ENCODE data around the gene SORCS2.
A peak's percentile ranks its signal among the peaks of the same experiment; 100 is the strongest.

Gene SORCS2

DNA sequence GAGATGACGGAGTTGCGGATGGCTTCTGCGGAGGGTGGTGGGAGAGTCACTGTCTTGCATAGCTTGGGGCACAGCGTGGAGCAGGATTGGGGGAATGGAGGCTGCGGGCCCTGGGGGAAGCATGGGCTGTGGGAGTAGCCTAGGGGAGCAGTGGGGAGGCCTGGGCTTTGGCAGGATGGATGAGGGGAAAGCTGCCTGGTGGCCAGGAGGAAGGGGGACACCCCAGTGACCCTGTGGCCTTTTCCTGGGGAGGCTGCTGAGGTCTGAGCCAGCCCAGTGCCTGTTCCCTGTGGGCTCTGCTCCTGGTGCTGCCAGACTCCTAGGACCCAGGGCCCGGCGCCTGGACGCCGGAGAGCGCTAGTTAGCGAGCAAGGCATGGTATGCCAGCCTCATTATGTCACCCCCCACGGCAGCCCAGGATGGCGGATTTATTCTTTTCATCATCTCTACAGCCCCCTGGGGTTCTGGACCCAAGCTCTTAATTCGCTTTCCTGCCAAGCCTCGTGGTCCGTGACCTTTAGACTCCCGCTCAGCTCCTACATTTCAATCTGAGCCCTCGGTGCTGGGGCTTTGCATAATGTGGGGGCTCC, 39.8 kb downstream of the SORCS2 start:
- Mint-ChIP-seq H3K4me1 (no peaks in the 10 kb centered on the region), H3K4me3 (no peak overlapping the region), H3K36me3 (no peaks in the 10 kb centered on the region), H3K9me3 (no peaks in the 10 kb centered on the region), H3K27ac (no peak overlapping the region), H3K27me3 (peaks cover 11% of the 10 kb centered on the region)
- no peak for ATAC-seq

DNA sequence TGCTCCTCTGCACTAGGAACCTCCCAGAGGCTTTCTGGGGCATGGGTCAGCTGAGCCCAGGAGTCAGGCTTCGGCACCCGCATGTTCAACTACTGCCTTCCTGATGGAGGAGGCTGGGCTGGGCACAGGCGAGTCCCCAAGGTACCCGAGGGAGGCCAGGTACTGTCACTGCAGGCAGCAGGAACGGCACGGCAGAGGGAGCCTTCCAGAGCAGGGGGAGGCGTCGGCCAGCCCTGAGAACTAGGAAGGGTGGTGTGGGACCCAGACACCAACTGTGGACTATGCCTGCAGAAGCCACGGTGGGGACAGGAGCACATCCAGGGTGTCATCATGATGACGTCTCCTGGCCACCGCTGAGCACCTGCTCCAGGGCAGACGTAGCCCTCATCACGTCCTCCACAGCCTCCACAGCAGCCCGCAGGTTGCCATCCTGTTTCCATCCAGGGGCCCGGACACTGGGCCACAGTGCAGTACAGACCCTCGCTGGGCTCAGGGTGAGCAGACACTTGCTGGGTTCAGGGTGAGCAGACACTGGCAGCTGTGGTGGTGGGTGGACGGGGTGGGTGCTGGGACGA, 40.8 kb downstream of the SORCS2 start:
- ATAC-seq = no peak
- Mint-ChIP-seq H3K27ac (no peak overlapping the region), H3K9me3 (no peaks in the 10 kb centered on the region), H3K4me1 (no peaks in the 10 kb centered on the region), H3K36me3 (no peaks in the 10 kb centered on the region), H3K27me3 (peaks cover 2% of the 10 kb centered on the region), H3K4me3 (no peak overlapping the region)

DNA sequence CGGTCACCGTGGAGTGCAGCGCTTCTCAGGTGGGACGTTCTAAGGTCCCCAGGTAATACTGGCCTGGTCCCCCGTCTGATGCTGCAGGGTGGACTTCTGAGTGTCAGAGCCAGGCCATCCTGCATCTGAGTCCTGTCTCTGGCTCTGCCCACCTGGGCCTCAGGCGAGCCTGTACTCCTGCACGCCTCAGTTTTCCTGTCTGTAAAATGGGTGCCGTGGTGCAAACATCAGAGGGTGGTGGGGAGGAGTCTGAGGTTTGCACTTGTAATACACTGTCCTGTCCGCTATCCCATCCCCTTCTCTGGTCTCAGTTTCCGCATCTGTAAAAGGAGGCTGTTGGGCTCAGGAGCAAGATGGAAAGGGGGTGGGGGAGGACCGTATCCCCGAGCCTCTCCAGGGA, 41.3 kb downstream of the SORCS2 start:
- ATAC-seq = peak; percentile 6
- Mint-ChIP-seq H3K27me3 (no peaks in the 10 kb centered on the region), H3K27ac (no peak overlapping the region), H3K36me3 (no peaks in the 10 kb centered on the region), H3K4me1 (no peaks in the 10 kb centered on the region), H3K9me3 (peaks cover 3% of the 10 kb centered on the region), H3K4me3 (no peak overlapping the region)

DNA sequence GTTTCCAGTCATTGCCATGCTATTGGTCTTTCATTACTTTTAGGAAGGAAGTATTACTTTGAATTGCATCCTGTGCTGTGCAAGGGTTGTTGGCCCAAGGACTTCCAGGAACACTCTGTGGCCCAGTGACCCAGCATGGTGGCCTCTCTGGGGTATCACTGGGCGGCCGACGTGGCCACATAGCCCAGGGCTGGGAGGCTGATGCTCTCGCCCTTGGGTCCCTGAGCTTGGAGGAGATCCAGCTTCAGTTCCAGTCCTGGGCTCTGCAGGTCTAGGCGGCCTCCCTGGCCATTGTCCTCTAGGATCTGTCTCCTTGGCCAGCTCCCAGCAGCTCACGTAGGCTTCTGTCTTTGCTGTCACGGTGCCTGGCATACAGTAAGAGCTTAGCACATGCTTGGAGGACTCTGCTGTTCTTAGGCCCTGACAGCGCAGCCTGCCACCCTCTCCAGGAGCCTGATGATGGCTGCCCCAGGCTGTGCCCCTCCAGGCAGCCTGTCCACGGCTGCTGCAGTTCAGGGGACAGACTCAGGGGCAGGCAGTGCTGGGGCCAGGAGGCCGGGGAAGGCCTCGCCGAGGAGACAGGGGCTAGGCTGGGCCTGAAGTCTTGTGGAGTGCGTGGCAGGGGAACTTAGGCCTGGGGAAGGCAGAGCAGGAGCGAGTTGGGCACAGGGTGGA, 42.2 kb downstream of the SORCS2 start:
- H3K36me3 Mint-ChIP-seq = no peaks in the 10 kb centered on the region
- H3K9me3 Mint-ChIP-seq = peaks cover 8% of the 10 kb centered on the region
- H3K4me3 Mint-ChIP-seq = no peak overlapping the region
- H3K4me1 Mint-ChIP-seq = no peaks in the 10 kb centered on the region
- ATAC-seq = no peak
- no peak overlapping the region for H3K27ac Mint-ChIP-seq
- H3K27me3 Mint-ChIP-seq = peaks cover 6% of the 10 kb centered on the region

DNA sequence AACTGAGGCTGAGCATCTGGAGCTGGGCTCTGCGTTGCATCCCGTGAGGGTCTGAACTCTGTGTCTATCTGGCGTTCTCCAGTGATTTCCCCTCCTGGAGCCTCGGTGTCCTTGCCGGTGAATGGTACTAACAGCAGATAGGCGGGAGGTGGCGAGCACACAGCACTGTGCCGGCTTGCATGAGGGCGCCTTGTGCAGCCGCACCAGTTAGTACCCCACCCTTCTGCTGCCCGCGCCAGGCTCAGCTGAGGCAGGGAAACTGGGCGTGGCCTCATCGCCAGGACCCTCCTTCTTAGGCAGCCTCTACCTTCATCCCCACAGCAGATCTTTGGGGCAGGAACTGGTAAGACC, 42.7 kb downstream of the SORCS2 start:
- no peaks in the 10 kb centered on the region for H3K36me3 Mint-ChIP-seq
- H3K9me3 Mint-ChIP-seq = peaks cover 8% of the 10 kb centered on the region
- no peaks in the 10 kb centered on the region for H3K4me1 Mint-ChIP-seq
- no peak overlapping the region for H3K4me3 Mint-ChIP-seq
- no peak overlapping the region for H3K27ac Mint-ChIP-seq
- no peak for ATAC-seq
- H3K27me3 Mint-ChIP-seq = peaks cover 9% of the 10 kb centered on the region

DNA sequence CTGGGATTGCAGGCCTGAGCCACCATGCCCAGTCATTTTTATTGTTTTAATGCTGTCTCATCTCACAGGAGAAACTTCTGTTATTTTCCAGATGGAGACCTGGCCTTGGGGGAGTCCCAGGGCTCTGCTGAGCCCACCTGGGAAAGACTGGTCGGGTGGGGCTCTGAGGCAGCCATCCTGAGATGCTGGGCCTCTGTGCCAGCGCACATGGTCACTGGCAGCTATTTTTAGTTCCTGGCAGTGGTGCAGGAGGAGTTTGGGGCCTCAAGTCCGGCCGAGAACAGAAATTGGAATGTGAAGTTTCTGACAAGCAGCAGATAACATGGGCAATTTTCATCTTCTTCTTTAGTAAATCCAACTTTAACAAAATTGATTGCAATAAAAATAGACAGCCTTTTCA, 44.5 kb downstream of the SORCS2 start:
- Mint-ChIP-seq H3K27me3 (peaks cover 9% of the 10 kb centered on the region), H3K4me3 (no peak overlapping the region), H3K9me3 (peaks cover 8% of the 10 kb centered on the region), H3K4me1 (no peaks in the 10 kb centered on the region), H3K27ac (no peak overlapping the region), H3K36me3 (no peaks in the 10 kb centered on the region)
- ATAC-seq = no peak

DNA sequence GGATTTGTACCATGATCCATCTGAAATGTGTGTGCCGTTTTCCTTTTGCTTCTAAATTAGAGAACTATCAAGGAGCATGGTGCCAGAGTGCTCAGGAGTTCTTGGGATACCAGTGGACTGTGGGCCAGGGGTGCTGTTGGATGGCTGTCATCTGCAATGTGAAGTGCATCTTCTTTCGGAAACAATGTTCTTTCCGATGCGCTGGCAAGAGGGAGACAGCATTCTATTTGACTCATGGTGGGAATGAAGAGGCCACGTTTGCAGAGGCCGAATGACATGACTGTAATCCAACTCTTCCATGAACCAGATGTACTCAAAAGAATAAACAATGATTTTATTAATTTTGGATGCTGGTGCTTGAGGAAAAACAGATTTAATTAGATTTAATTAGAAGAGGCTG, 45.5 kb downstream of the SORCS2 start:
- no peak overlapping the region for H3K4me3 Mint-ChIP-seq
- no peaks in the 10 kb centered on the region for H3K4me1 Mint-ChIP-seq
- peaks cover 9% of the 10 kb centered on the region for H3K27me3 Mint-ChIP-seq
- peaks cover 8% of the 10 kb centered on the region for H3K9me3 Mint-ChIP-seq
- no peaks in the 10 kb centered on the region for H3K36me3 Mint-ChIP-seq
- no peak for ATAC-seq
- no peak overlapping the region for H3K27ac Mint-ChIP-seq

DNA sequence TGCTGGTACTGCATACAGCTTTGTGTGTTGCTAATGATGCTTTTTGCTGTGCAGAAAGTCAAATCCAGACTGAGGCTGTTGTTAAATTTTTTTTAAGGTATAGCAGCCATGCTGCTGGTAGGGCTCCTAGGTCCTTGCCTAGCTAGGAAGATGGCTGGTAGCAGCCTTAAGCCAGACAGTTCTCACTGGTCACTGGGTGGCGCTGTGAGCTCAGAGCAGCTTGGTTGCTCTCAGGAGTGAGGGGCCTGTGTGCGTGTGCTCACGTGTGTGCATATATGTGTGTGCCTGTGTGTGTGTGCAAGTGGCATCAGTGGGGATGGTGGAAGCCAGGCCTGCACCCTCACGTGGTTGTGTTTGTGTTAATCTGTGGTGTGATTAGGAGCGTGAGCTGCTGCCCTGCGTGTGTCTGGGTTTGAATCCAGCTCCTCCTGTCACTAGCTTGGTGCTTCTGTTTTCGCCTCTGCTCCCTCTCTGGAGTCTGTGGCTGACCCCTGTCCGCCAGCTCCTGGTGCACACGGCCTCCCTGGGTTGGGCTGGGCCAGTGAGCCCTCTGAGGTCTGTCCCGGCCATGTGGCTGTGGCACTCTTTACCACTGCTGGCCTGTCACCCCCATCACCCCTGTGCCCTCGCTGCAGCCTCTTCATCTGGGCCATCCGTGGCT, 46.1 kb downstream of the SORCS2 start:
- Mint-ChIP-seq H3K4me3 (no peak overlapping the region), H3K4me1 (no peaks in the 10 kb centered on the region), H3K9me3 (peaks cover 8% of the 10 kb centered on the region), H3K36me3 (no peaks in the 10 kb centered on the region), H3K27me3 (peaks cover 9% of the 10 kb centered on the region), H3K27ac (no peak overlapping the region)
- no peak for ATAC-seq

DNA sequence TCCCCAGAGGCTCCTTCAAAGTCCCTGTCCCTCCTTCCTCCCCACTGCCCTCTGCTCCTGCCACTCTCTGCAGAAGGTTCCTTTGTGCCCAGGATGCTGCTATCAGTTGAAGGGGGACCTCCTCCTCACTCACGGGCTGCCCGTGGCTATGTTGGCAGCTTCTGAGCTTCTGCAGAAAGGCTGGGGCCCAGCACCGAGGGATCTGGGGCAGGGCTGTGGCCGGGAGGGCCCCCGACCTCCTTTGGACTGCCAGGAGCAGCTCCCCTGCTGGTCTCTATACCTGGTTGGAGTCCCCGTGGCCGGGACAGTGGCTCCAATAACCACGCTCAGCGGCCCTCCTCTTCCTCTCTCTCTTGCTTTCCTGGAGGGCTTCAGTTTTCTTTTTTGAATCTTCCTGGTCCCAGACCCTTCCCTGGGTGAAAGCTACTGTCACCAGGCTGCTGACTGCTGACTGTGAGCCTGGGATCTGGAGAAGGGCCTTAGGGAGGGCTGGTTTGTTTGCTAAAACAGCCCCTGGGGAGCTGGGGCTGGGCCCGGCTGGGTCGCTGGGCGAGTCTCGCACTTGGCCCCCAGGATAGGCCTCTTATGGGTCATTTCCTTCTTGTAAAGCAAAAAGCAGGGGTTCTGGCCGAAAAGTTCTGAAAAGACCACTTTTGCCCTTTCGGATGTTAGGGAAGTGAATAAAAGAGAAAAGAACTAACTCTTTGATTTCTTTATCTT, 46.9 kb downstream of the SORCS2 start:
- H3K4me3 Mint-ChIP-seq = no peak overlapping the region
- H3K27ac Mint-ChIP-seq = no peak overlapping the region

DNA sequence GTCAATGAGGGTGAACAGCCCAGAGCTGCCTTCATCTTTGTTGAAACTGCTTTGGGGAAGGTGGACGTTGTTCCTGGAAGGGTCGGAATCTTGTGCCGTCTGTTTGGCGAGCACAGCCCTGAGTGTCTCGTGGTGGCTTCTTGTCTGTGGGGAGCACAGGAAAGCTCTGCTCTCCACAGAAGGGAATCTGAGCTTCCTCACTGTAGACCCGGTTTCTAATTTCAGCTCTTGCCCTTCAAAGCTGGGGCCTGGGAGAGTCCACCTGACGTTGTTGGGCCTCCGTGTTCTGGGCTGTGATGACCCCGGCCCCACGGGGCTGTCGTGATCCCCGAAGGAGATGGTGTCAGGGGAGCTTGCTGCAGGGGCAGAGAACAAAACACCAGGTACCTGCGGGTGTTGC, 47.5 kb downstream of the SORCS2 start:
- Mint-ChIP-seq H3K27ac (no peak overlapping the region), H3K27me3 (peaks cover 16% of the 10 kb centered on the region)
- no peak for ATAC-seq

More for the DNA sequence above, 46.9 kb downstream of the SORCS2 start:
- Mint-ChIP-seq H3K9me3 (peaks cover 8% of the 10 kb centered on the region), H3K27me3 (peaks cover 10% of the 10 kb centered on the region), H3K36me3 (no peaks in the 10 kb centered on the region), H3K4me1 (no peaks in the 10 kb centered on the region)
- ATAC-seq = no peak

DNA sequence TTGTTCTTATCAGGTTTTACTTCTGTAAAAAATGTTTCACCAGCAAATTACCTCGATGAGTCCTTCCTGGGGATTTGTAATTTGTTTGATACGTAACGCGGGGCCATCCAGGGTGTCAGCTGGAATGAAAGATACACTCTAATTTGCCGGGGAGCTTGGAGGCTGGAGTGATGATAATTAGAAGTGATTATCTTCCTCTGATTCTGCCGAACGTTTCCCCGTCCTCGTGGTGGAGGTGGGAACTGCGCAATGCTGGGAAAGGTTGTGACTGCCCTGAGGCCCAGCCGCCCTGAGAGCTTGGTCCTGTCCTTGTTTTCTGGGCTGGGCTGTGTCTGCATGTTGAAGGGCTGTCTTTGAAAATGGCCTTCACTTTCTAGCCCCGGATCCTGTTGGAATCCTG, 48.0 kb downstream of the SORCS2 start:
- ATAC-seq = no peak
- H3K27me3 Mint-ChIP-seq = peaks cover 21% of the 10 kb centered on the region
- H3K9me3 Mint-ChIP-seq = peaks cover 8% of the 10 kb centered on the region
- H3K36me3 Mint-ChIP-seq = no peaks in the 10 kb centered on the region
- H3K4me3 Mint-ChIP-seq = no peak overlapping the region
- no peaks in the 10 kb centered on the region for H3K4me1 Mint-ChIP-seq
- H3K27ac Mint-ChIP-seq = no peak overlapping the region

More for the DNA sequence above, 47.5 kb downstream of the SORCS2 start:
- no peaks in the 10 kb centered on the region for H3K36me3 Mint-ChIP-seq
- H3K4me3 Mint-ChIP-seq = no peak overlapping the region
- H3K4me1 Mint-ChIP-seq = no peaks in the 10 kb centered on the region
- H3K9me3 Mint-ChIP-seq = peaks cover 8% of the 10 kb centered on the region

DNA sequence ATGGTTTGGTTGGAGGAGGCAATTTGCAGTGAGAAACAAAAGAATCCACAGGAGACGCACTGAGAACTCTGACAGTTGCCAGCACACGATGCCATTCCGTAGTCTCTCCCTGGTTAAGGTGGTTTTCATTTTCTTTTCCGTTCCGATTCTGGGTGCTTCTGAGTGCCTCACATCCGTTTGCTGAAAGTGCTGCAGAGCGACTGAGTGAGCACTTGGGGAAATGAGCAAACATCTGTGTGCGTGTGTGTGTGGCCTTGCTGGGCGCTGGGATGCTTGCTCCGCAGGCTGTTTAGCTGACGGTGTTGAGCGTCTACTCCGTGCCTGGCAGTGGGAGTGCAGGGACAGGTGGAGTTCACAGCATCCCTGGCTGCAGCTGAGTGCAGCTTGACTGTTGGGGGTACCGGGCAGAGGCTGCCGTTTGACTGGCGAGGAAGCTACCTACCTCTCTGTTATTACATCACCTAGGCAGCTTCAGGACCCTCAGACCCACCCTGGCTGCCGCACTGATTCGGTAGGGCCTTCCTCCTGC, 49.3 kb downstream of the SORCS2 start:
- Mint-ChIP-seq H3K9me3 (peaks cover 8% of the 10 kb centered on the region), H3K36me3 (no peaks in the 10 kb centered on the region), H3K4me3 (no peak overlapping the region), H3K27me3 (peaks cover 25% of the 10 kb centered on the region), H3K27ac (no peak overlapping the region), H3K4me1 (no peaks in the 10 kb centered on the region)
- no peak for ATAC-seq

DNA sequence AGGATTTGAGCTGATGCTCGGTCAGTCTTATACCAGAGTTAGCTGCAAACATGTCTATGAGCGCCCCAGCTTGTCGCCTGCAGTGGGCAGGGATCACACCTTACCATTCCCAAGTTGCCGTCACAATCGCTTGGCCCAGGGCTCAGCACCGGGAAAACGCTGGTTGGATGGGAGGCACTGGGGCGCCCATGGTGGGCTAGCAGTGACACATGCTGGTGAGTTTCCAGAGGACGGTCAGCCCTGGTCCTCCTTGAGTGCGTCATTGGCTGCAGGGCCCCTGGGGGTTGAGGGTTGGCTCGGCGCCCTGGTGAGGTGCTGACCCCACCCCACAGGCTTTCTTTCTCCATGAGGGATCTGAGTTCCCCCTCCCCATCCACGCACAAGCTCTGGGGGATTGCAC, 50.4 kb downstream of the SORCS2 start:
- Mint-ChIP-seq H3K9me3 (peaks cover 8% of the 10 kb centered on the region), H3K27ac (no peak overlapping the region), H3K4me3 (no peak overlapping the region), H3K4me1 (no peaks in the 10 kb centered on the region), H3K27me3 (peaks cover 25% of the 10 kb centered on the region), H3K36me3 (no peaks in the 10 kb centered on the region)
- no peak for ATAC-seq

DNA sequence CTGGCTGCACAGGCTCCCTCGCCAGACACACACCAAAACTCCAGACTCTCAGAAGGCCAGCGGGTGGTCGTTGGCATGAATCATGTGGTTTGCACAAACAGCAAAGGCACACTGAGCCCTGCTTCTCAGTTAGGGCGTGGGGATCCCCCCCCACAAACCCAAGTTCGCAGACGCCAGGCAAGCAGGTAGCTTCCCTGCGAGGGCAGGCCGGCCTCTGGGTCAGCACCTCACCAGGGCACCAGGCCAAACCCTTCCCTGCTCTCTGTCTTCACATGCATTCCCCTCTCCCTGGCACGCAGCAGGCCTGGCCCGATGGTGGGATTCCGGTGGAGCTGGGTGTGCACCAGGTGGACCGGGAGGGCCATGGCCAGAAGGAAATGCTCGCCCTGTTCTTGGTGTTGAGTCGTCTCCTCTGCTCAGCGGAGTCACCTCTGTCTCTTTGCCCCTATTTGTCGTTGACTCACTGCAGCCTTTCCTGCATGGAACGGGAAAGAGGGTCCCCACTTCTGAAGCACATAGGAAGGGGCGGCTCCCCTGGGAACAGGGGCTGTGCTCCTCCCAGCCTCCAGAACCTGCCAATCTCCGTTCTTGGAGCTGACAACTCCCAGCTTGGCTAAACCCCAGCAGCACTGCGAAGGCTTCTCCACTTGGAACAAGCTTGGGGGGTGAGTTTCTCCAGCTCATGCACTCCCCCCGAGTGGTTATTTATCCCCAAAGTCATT, 51.4 kb downstream of the SORCS2 start:
- ATAC-seq = no peak
- H3K4me3 Mint-ChIP-seq = no peak overlapping the region
- peaks cover 3% of the 10 kb centered on the region for H3K9me3 Mint-ChIP-seq
- H3K36me3 Mint-ChIP-seq = no peaks in the 10 kb centered on the region
- H3K27me3 Mint-ChIP-seq = peaks cover 25% of the 10 kb centered on the region
- no peak overlapping the region for H3K27ac Mint-ChIP-seq
- no peaks in the 10 kb centered on the region for H3K4me1 Mint-ChIP-seq

DNA sequence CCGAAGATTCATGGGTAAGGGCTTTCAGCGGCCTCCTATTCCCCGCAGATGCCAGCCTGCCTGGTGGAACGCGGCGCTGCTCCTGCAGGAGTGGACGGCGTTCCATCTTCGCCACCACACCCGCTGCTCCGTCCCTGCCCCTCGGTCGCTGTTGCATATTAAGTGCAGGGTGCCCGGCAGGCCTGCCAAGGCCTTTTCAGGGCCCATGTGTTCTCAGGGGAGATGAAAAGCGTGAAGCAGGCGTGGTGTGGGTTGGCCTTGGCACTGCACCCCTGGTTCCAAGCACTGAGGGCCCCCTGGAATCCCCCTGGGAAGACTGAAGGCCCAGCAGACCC, 52.0 kb downstream of the SORCS2 start:
- Mint-ChIP-seq H3K9me3 (no peaks in the 10 kb centered on the region), H3K36me3 (no peaks in the 10 kb centered on the region), H3K4me1 (no peaks in the 10 kb centered on the region), H3K27me3 (peaks cover 21% of the 10 kb centered on the region), H3K27ac (no peak overlapping the region), H3K4me3 (no peak overlapping the region)
- no peak for ATAC-seq
